NB4 (cell line): ENCODE results near the gene TUBA8.
"Not testable (repeated sequence)": the region's sequence is repeated elsewhere in the genome, so short reads cannot be mapped to it uniquely, and the experiment has no call there.

ENCODE experiments used
- CTCF ChIP-seq: IDR thresholded peaks from one replicate; pipeline ENCODE4 v1.5.1; 2012; ENCODE audit warnings: low read depth, low read length
- MYC ChIP-seq: IDR thresholded peaks from 2 replicates; pipeline ENCODE4 v1.6.1; 2011; ENCODE audit warnings: low read depth, low read length

- not testable (repeated sequence) for TF ChIP-seq CTCF, MYC
These were observed 53.2 kb downstream of the TUBA8 start for GRCh38 chr22:18163843-18164242.
